Keratinocyte (primary cell): Measurements from ENCODE around the gene RHBDF1. TPM values are rescaled to one million over a fixed set of nuclear protein-coding genes. Genes with fewer than 3 reads are reported as not detected.

Source experiments
- DNase-seq: peaks from one replicate; pipeline ENCODE4 v3.0.0-alpha.2; 2011; ENCODE audit warnings: low read depth, missing footprints, low spot score
- FAIRE-seq: peaks from 2 replicates; lab custom pipeline; 2011; peaks lifted over from hg19 to GRCh38; lab: Jason Lieb, UNC
- H2AFZ ChIP-seq: 2 replicates; pipeline ENCODE4 v1.6.0; 2012; ENCODE audit warnings: low read length, control low read depth, inconsistent platforms; ENCODE audit not compliant: control insufficient read depth
- H3K27ac ChIP-seq: 2 replicates; pipeline ENCODE4 v1.5.1; 2011; ENCODE audit warnings: low read length; ENCODE audit not compliant: control insufficient read depth, insufficient read depth
- H3K27me3 ChIP-seq: 3 replicates; pipeline ENCODE4 v1.6.0; 2011; ENCODE audit warnings: low read length; ENCODE audit not compliant: control insufficient read depth, insufficient read depth; ENCODE audit errors: extremely low read depth
- H3K36me3 ChIP-seq, 2 experiments: 2 replicates in 1 of 2; 3 replicates in 1 of 2; pipeline ENCODE4 v1.5.1; 2011; ENCODE audit warnings: low read length in 2 of 2, mild to moderate bottlenecking in 1 of 2; ENCODE audit not compliant: control insufficient read depth in 2 of 2, insufficient read depth in 2 of 2; ENCODE audit errors: extremely low read depth in 1 of 2
- H3K4me1 ChIP-seq: 3 replicates; pipeline ENCODE4 v1.5.1; 2011; ENCODE audit warnings: low read length; ENCODE audit not compliant: control insufficient read depth, insufficient read depth; ENCODE audit errors: extremely low read depth
- H3K4me2 ChIP-seq: 3 replicates; pipeline ENCODE4 v1.6.0; 2011; ENCODE audit warnings: low read depth, low read length; ENCODE audit not compliant: control insufficient read depth, insufficient read depth; ENCODE audit errors: extremely low read depth
- H3K4me3 ChIP-seq, 3 experiments: fragments of 200-600 bp in 1 of 3; sonication (generic) in 1 of 3; 2 replicates in 2 of 3; 3 replicates in 1 of 3; pipeline ENCODE4 v1.5.1; 2011 to 2016; ENCODE audit warnings: low read length in 3 of 3, mild to moderate bottlenecking in 3 of 3, control low read depth in 2 of 3, inconsistent platforms in 1 of 3, low read depth in 1 of 3, mixed read lengths in 1 of 3, mixed run types in 1 of 3, moderate library complexity in 1 of 3; ENCODE audit not compliant: control insufficient read depth in 2 of 3, insufficient read depth in 2 of 3; ENCODE audit errors: extremely low read depth in 1 of 3
- H3K79me2 ChIP-seq: 2 replicates; pipeline ENCODE4 v1.6.0; 2012; ENCODE audit warnings: low read length; ENCODE audit not compliant: control insufficient read depth, insufficient read depth
- H3K9ac ChIP-seq: 3 replicates; pipeline ENCODE4 v1.6.0; 2011; ENCODE audit warnings: low read length; ENCODE audit not compliant: control insufficient read depth, insufficient read depth; ENCODE audit errors: extremely low read depth
- H3K9me1 ChIP-seq: 3 replicates; pipeline ENCODE4 v1.6.0; 2011; ENCODE audit warnings: low read length; ENCODE audit not compliant: control insufficient read depth, insufficient read depth; ENCODE audit errors: extremely low read depth
- H3K9me3 ChIP-seq: 2 replicates; pipeline ENCODE4 v1.5.1; 2012; ENCODE audit warnings: low read depth, low read length; ENCODE audit not compliant: control insufficient read depth
- H4K20me1 ChIP-seq: 3 replicates; pipeline ENCODE4 v1.6.0; 2011; ENCODE audit warnings: low read length; ENCODE audit not compliant: control insufficient read depth, insufficient read depth; ENCODE audit errors: extremely low read depth
- CTCF ChIP-seq, 3 experiments: IDR thresholded peaks in 1 of 3; conservative IDR thresholded peaks in 1 of 3; optimal IDR thresholded peaks in 1 of 3; 2 replicates in 2 of 3; 3 replicates in 1 of 3; pipeline versions ENCODE3 to v1.5.1; 2011; ENCODE audit warnings: low read length in 3 of 3, mild to moderate bottlenecking in 3 of 3, moderate library complexity in 2 of 3, control low read depth in 1 of 3, inconsistent platforms in 1 of 3; ENCODE audit not compliant: insufficient read depth in 2 of 3; ENCODE audit errors: extremely low read depth in 1 of 3
- EZH2 ChIP-seq: IDR thresholded peaks from one replicate; pipeline ENCODE4 v1.6.1; 2012; ENCODE audit warnings: inconsistent platforms, mild to moderate bottlenecking, low read length, moderate library complexity
- dilution Hi-C: fragments of 300-500 bp; cut with MboI; formaldehyde crosslinking; loops from one replicate; pipeline ENCODE4 v1.7.0; 2020; ENCODE audit warnings: low sequenced_read_pairs; ENCODE audit not compliant: extremely low pct_ligation_motif_present
- polyA plus RNA-seq, 5 experiments: library from polyadenylated mRNA; depleted of rRNA in 3 of 5; stranded (reverse) in 3 of 5; stranded (forward) in 1 of 5; unstranded in 1 of 5; fragments of >200 nt; gene quantifications; 1 replicate in 1 of 5; 2 replicates in 3 of 5; 3 replicates in 1 of 5; pipeline versions ENCODE4 v1.2.1 to v1.2.3, GENCODE V29; 2011 to 2012; ENCODE audit warnings: missing spikeins in 2 of 5, low read depth in 1 of 5, low replicate concordance in 1 of 5

Gene RHBDF1
- polyA plus RNA-seq, 1 donor (not counting 4 experiments of a cell fraction or from before 2014, with no cell fraction given): 20.4 TPM

GRCh38 chr16:60929-61878, 11.2 kb downstream of the RHBDF1 start:
- Histone ChIP-seq H3K4me3 (no peak overlapping the region), H4K20me1 (peaks cover 4% of the 10 kb centered on the region), H3K4me1 (no peaks in the 10 kb centered on the region), H3K9me1 (no peaks in the 10 kb centered on the region), H3K4me2 (no peak overlapping the region), H3K36me3 (peaks cover 35 to 45% of the 10 kb centered on the region in 2 experiments), H2AFZ (no peak overlapping the region), H3K27me3 (no peaks in the 10 kb centered on the region), H3K79me2 (no peaks in the 10 kb centered on the region), H3K27ac (no peak overlapping the region), H3K9ac (no peak overlapping the region), H3K9me3 (no peaks in the 10 kb centered on the region)
- TF ChIP-seq CTCF (optimal IDR thresholded peaks at IDR 0.05 in 1 of 3, IDR thresholded peaks at IDR 0.05 in 1 of 3, conservative IDR thresholded peaks at IDR 0.05 in 1 of 3; ENCODE audit: extremely low read depth in 1 of 3, insufficient read depth in 2 of 3, low read length in 3 of 3): no peak
- TF ChIP-seq EZH2: no peak
- DNase-seq (no peak), FAIRE-seq (no peak)
- dilution Hi-C loops: no loop called here

DNA sequence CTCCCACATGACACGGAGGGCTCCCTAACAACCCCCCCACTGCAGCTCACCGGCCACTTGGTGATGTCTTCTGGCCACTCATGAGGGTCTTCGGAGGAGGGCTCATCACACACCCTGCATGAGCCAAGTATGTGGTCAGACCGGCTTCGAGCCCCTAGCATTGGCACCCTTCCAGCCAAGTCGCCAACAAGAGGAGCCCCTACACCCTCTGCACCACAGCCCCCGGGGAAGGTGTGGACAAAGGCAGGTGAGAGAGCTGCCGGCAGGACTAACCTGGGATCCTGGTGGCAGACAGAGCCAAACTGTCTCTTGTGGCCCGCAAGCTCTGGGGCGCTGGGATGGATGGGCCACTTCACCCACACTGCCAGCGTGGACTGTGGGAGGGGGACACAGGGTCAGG, 12.3 kb downstream of the RHBDF1 start:
- Histone ChIP-seq H3K4me2 (no peak overlapping the region), H3K4me1 (no peaks in the 10 kb centered on the region), H4K20me1 (no peaks in the 10 kb centered on the region), H3K9ac (no peak overlapping the region), H3K79me2 (no peaks in the 10 kb centered on the region), H3K9me1 (no peaks in the 10 kb centered on the region), H3K27ac (no peak overlapping the region), H3K4me3 (no peak overlapping the region), H3K36me3 (peaks cover 44 to 48% of the 10 kb centered on the region in 2 experiments), H3K9me3 (no peaks in the 10 kb centered on the region), H3K27me3 (no peaks in the 10 kb centered on the region), H2AFZ (no peak overlapping the region)
- no peak for FAIRE-seq
- no peak for DNase-seq
- TF ChIP-seq CTCF (optimal IDR thresholded peaks at IDR 0.05 in 1 of 3, IDR thresholded peaks at IDR 0.05 in 1 of 3, conservative IDR thresholded peaks at IDR 0.05 in 1 of 3; ENCODE audit: extremely low read depth in 1 of 3, insufficient read depth in 2 of 3, low read length in 3 of 3): no peak
- TF ChIP-seq EZH2: no peak
- dilution Hi-C loops: no loop called here
